H1 (cell line): ENCODE results near the gene KRTDAP. TPM values are rescaled to one million over a fixed set of nuclear protein-coding genes. Genes with fewer than 3 reads are reported as not detected.

Experiments used
- BACH1 ChIP-seq: IDR thresholded peaks from 2 replicates; pipeline ENCODE4 v1.6.1; 2012; ENCODE audit warnings: low read length, improper control_type of control experiment
- CREB1 ChIP-seq: IDR thresholded peaks from 2 replicates; pipeline ENCODE4 v1.6.1; 2012; ENCODE audit warnings: inconsistent platforms
- polyA plus RNA-seq, 7 experiments: library from polyadenylated mRNA; depleted of rRNA in 3 of 7; stranded (reverse) in 5 of 7; unstranded in 2 of 7; fragments of >200 nt in 5 of 7; fragments of 200-250 nt in 2 of 7; gene quantifications; 1 replicate in 5 of 7; 2 replicates in 1 of 7; 4 replicates in 1 of 7; pipeline versions ENCODE4 v1.2.1 to v1.2.3, GENCODE V29; 2011 to 2013; ENCODE audit warnings: missing spikeins in 2 of 7, mixed read lengths in 2 of 7
- total RNA-seq: library from RNA; stranded (reverse); fragmentation: NEBNext Ultra II Directional; extraction: Animal tissue kit (Norgen Biotek cat#: 25700); gene quantifications from 2 replicates; pipeline ENCODE4 v1.2.1, GENCODE V29; 2021

The KRTDAP gene
- total and polyA plus RNA-seq, 2 of the 8 experiments (the other 6 are each of a cell fraction or from before 2014, with no cell fraction given), result 0.69 to 0.88 TPM

DNA sequence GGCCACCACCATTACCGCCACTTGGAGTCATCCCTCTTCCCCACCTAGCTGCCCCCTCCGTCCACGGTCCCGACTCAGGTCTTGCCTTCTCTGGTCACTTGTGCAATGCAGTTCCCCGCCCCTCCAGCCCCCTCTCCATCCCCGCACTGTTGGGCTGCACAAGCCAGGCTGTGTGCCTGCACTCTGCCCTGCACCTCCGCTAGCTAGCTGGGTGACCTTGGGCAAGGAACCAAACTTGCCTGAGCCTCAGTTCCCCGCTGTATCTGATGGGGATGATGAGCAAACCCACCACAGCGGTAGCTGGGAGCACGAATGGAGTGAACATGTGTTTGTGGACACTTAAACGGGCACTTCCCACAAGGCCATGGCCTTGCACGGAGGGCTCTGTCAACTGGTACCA is 49.6 kb upstream of the KRTDAP start (continued):
- TF ChIP-seq BACH1, result no peak
- no peak for TF ChIP-seq CREB1
